OCI-LY1 (cell line): Measurements from ENCODE around the gene WBP2NL.

Source experiments
- H2AFZ ChIP-seq: fragments of 200-600 bp; sonication (generic), shearing (Covaris generic); 2 replicates; pipeline ENCODE4 v1.6.0; 2014; ENCODE audit warnings: antibody characterized with exemption, mild to moderate bottlenecking, low read length
- H3F3A ChIP-seq: fragments of 200-600 bp; sonication (generic), shearing (Covaris generic); 2 replicates; pipeline ENCODE4 v1.6.0; 2014; ENCODE audit warnings: mild to moderate bottlenecking, antibody characterized with exemption, low read length, moderate library complexity; ENCODE audit not compliant: insufficient read depth
- H3K27ac ChIP-seq: fragments of 200-600 bp; sonication (generic); 2 replicates; pipeline ENCODE4 v1.5.1; 2014; ENCODE audit warnings: low read length, mixed run types, mild to moderate bottlenecking, low read depth; ENCODE audit not compliant: poor library complexity, severe bottlenecking
- H3K27me3 ChIP-seq: fragments of 200-600 bp; sonication (generic); 2 replicates; pipeline ENCODE4 v1.6.0; 2014; ENCODE audit warnings: antibody characterized with exemption, mild to moderate bottlenecking, low read length, moderate library complexity; ENCODE audit not compliant: insufficient read depth
- H3K36me3 ChIP-seq: fragments of 200-600 bp; sonication (generic); 2 replicates; pipeline ENCODE4 v1.6.1; 2014; ENCODE audit warnings: mild to moderate bottlenecking, antibody characterized with exemption, low read length, moderate library complexity, mixed read lengths; ENCODE audit not compliant: insufficient read depth
- H3K4me1 ChIP-seq: fragments of 200-600 bp; sonication (generic); 2 replicates; pipeline ENCODE4 v1.5.1; 2014; ENCODE audit warnings: mild to moderate bottlenecking, low read length, moderate library complexity; ENCODE audit not compliant: insufficient read depth, severe bottlenecking
- H3K4me2 ChIP-seq: fragments of 200-600 bp; sonication (generic), shearing (Covaris generic); 2 replicates; pipeline ENCODE4 v1.6.1; 2014; ENCODE audit warnings: low read length
- H3K4me3 ChIP-seq: fragments of 200-600 bp; sonication (generic); 2 replicates; pipeline ENCODE4 v1.5.1; 2014; ENCODE audit warnings: low read length, low read depth, mild to moderate bottlenecking, mixed read lengths; ENCODE audit not compliant: poor library complexity, severe bottlenecking
- H3K79me2 ChIP-seq: fragments of 200-600 bp; shearing (Covaris generic); 2 replicates; pipeline ENCODE4 v1.6.1; 2016; ENCODE audit warnings: mixed run types, low read length, mixed read lengths; ENCODE audit not compliant: insufficient read depth
- H3K9ac ChIP-seq: fragments of 200-600 bp; sonication (generic), shearing (Covaris generic); 2 replicates; pipeline ENCODE4 v1.6.1; 2014; ENCODE audit warnings: mild to moderate bottlenecking, low read length, mixed read lengths
- H3K9me2 ChIP-seq: fragments of 200-600 bp; sonication (generic), shearing (Covaris generic); 2 replicates; pipeline ENCODE4 v1.6.1; 2014; ENCODE audit warnings: low read depth, mild to moderate bottlenecking, low read length, mixed read lengths
- H3K9me3 ChIP-seq: fragments of 200-600 bp; shearing (Covaris generic); 2 replicates; pipeline ENCODE4 v1.6.1; 2014; ENCODE audit warnings: low read length, mixed read lengths
- H4K20me1 ChIP-seq: fragments of 200-600 bp; sonication (generic), shearing (Covaris generic); 2 replicates; pipeline ENCODE4 v1.6.0; 2016; ENCODE audit warnings: mild to moderate bottlenecking, low read length; ENCODE audit not compliant: insufficient read depth
- CTCF ChIP-seq: fragments of 200-600 bp; sonication (generic), shearing (Covaris generic); IDR thresholded peaks from 2 replicates; pipeline ENCODE4 v1.5.1; 2017; ENCODE audit warnings: mild to moderate bottlenecking, antibody characterized with exemption, low read length, moderate library complexity, mixed read lengths
- EZH2 ChIP-seq: fragments of 200-600 bp; sonication (generic), shearing (Covaris generic); IDR thresholded peaks from 2 replicates; pipeline ENCODE4 v1.8.0; 2017; ENCODE audit warnings: borderline replicate concordance, mixed run types, mild to moderate bottlenecking, antibody characterized with exemption, low read length, moderate library complexity, mixed read lengths

WBP2NL gene

GRCh38 chr22:41963453-41964111 is 35.0 kb upstream of the WBP2NL start:
- no peaks in the 10 kb centered on the region for H3K79me2 ChIP-seq
- H3K9me2 ChIP-seq = no peaks in the 10 kb centered on the region
- H3K4me3 ChIP-seq = no peak overlapping the region
- no peak overlapping the region for H3K4me2 ChIP-seq
- no peaks in the 10 kb centered on the region for H4K20me1 ChIP-seq
- H3K4me1 ChIP-seq = peaks cover 12% of the 10 kb centered on the region
- no peak overlapping the region for H2AFZ ChIP-seq
- H3K36me3 ChIP-seq = no peaks in the 10 kb centered on the region
- H3K9me3 ChIP-seq = no peaks in the 10 kb centered on the region
- TF ChIP-seq EZH2 (no peak), CTCF (no peak)
- no peak overlapping the region for H3K27ac ChIP-seq
- H3K9ac ChIP-seq = no peak overlapping the region
- H3K27me3 ChIP-seq = no peaks in the 10 kb centered on the region
- H3F3A ChIP-seq = no peaks in the 10 kb centered on the region

GRCh38 chr22:41964112-41964491 is 34.5 kb upstream of the WBP2NL start:
- TF ChIP-seq CTCF = no peak
- TF ChIP-seq EZH2 = no peak
- Histone ChIP-seq H3K4me3 (no peak overlapping the region), H3K9ac (no peak overlapping the region), H3K27me3 (no peaks in the 10 kb centered on the region), H3K4me2 (no peak overlapping the region), H3K4me1 (peaks cover 12% of the 10 kb centered on the region), H3K27ac (no peak overlapping the region), H3F3A (no peaks in the 10 kb centered on the region), H2AFZ (no peak overlapping the region), H3K36me3 (no peaks in the 10 kb centered on the region), H3K9me3 (no peaks in the 10 kb centered on the region), H3K9me2 (no peaks in the 10 kb centered on the region), H3K79me2 (no peaks in the 10 kb centered on the region), H4K20me1 (no peaks in the 10 kb centered on the region)

GRCh38 chr22:41966225-41966606 is 32.4 kb upstream of the WBP2NL start:
- Histone ChIP-seq H3F3A (no peaks in the 10 kb centered on the region), H3K27ac (no peak overlapping the region), H3K9ac (no peak overlapping the region), H3K9me2 (no peaks in the 10 kb centered on the region), H3K4me1 (no peaks in the 10 kb centered on the region), H3K79me2 (no peaks in the 10 kb centered on the region), H3K4me2 (no peak overlapping the region), H2AFZ (no peak overlapping the region), H3K36me3 (no peaks in the 10 kb centered on the region), H3K9me3 (no peaks in the 10 kb centered on the region), H4K20me1 (no peaks in the 10 kb centered on the region), H3K4me3 (no peak overlapping the region), H3K27me3 (peaks cover 4% of the 10 kb centered on the region)
- TF ChIP-seq CTCF = no peak
- TF ChIP-seq EZH2 = no peak
